ENCODE results near the gene NRCAM.

GRCh38 chr7:108351729-108352131 lies 104.5 kb downstream of the NRCAM start:
- TF ChIP-seq CTCF (IDR thresholded peaks at IDR 0.05; ENCODE audit: low read depth, low read length, missing input control) (no peak), MAX (IDR thresholded peaks at IDR 0.05) (no peak)

All from liver (tissue), 2 donors.